Naive thymus-derived CD4-positive, alpha-beta T cell (primary cell): Measurements from ENCODE around the gene RGS6. TPM values are rescaled to one million over a fixed set of nuclear protein-coding genes. Genes with fewer than 3 reads are reported as not detected.

Experiments used
- ATAC-seq: fragments of 150-1000 bp; cut with Tn5 transposase; 2 replicates; pipeline ENCODE4 v1.10.0; 2021; ENCODE audit warnings: mild to moderate bottlenecking, moderate library complexity
- CTCF ChIA-PET: fragments of 350-600 bp; sonication (Branson Sonifier 250); formaldehyde crosslinking; loops from one replicate; lab custom pipeline; 2021; ENCODE audit warnings: antibody characterized with exemption; lab: Charles Lee
- POLR2A ChIA-PET: fragments of 350-600 bp; sonication (Branson Sonifier 250); formaldehyde crosslinking; loops from one replicate; lab custom pipeline; 2021; ENCODE audit warnings: antibody characterized with exemption, inconsistent platforms; lab: Charles Lee
- DNase-seq, 9 donors: peaks; one replicate each; pipeline versions ENCODE4 v3.0.0 to v3.0.0-alpha.2; 2020 to 2022; ENCODE audit warnings: mixed read lengths in 1 of 9
- H3K27ac ChIP-seq: one replicate; pipeline ENCODE4 v1.7.0; 2013; ENCODE audit warnings: mild to moderate bottlenecking, low read depth, low read length, moderate library complexity
- H3K27me3 ChIP-seq, 2 donors: one replicate each; pipeline ENCODE4 v1.7.0; 2013; ENCODE audit warnings: low read length in 2 of 2, mild to moderate bottlenecking in 2 of 2, moderate library complexity in 2 of 2; ENCODE audit not compliant: control insufficient read depth in 2 of 2, insufficient read depth in 2 of 2
- H3K36me3 ChIP-seq, 3 experiments: 1 replicate in 2 of 3; 2 replicates in 1 of 3; pipeline ENCODE4 v1.7.0; 2013; ENCODE audit warnings: low read length in 3 of 3, mild to moderate bottlenecking in 3 of 3, moderate library complexity in 1 of 3; ENCODE audit not compliant: insufficient read depth in 3 of 3, control insufficient read depth in 2 of 3
- H3K4me1 ChIP-seq, 2 donors: one replicate each; pipeline ENCODE4 v1.7.0; 2013; ENCODE audit warnings: low read length in 2 of 2, mild to moderate bottlenecking in 2 of 2, moderate library complexity in 1 of 2; ENCODE audit not compliant: control insufficient read depth in 2 of 2, insufficient read depth in 2 of 2
- H3K4me3 ChIP-seq: 2 replicates; pipeline ENCODE4 v1.7.0; 2013; ENCODE audit warnings: mild to moderate bottlenecking, low read length
- H3K9me3 ChIP-seq, 3 experiments: 1 replicate in 2 of 3; 2 replicates in 1 of 3; pipeline ENCODE4 v1.7.0; 2013; ENCODE audit warnings: low read length in 3 of 3; ENCODE audit not compliant: control insufficient read depth in 2 of 3
- H3K27ac Mint-ChIP-seq, 9 donors: one replicate each; pipeline ENCODE4 v1.8.0; 2020 to 2022; ENCODE audit warnings: mixed read lengths in 9 of 9, mild to moderate bottlenecking in 8 of 9, moderate library complexity in 5 of 9, inconsistent platforms in 2 of 9
- H3K27me3 Mint-ChIP-seq, 5 donors: one replicate each; pipeline ENCODE4 v1.8.0; 2021 to 2022; ENCODE audit warnings: mixed read lengths in 5 of 5, mild to moderate bottlenecking in 1 of 5
- H3K36me3 Mint-ChIP-seq, 5 donors: one replicate each; pipeline ENCODE4 v1.8.0; 2020 to 2022; ENCODE audit warnings: mixed read lengths in 5 of 5, mild to moderate bottlenecking in 3 of 5, inconsistent platforms in 1 of 5
- H3K4me1 Mint-ChIP-seq, 7 donors: one replicate each; pipeline ENCODE4 v1.8.0; 2020 to 2022; ENCODE audit warnings: mixed read lengths in 7 of 7, mild to moderate bottlenecking in 3 of 7, inconsistent platforms in 1 of 7
- H3K4me3 Mint-ChIP-seq, 10 donors: one replicate each; pipeline ENCODE4 v1.8.0; 2020 to 2022; ENCODE audit warnings: mild to moderate bottlenecking in 10 of 10, mixed read lengths in 10 of 10, moderate library complexity in 6 of 10, inconsistent platforms in 2 of 10
- H3K9me3 Mint-ChIP-seq, 11 donors: one replicate each; pipeline ENCODE4 v1.8.0; 2020 to 2022; ENCODE audit warnings: mixed read lengths in 11 of 11, mild to moderate bottlenecking in 4 of 11, inconsistent platforms in 1 of 11, moderate library complexity in 1 of 11
- intact Hi-C, 2 donors: fragments of 100-400 bp; cut with micrococcal nuclease; formaldehyde crosslinking; loops; one replicate each; pipeline ENCODE4 v1.15.1; 2023
- polyA plus RNA-seq, 2 donors: library from polyadenylated mRNA; unstranded; fragments of 300-500 nt; fragmentation: Illumina TruSeq; gene quantifications; one replicate each; pipeline ENCODE4 v1.2.3, GENCODE V29; 2021
- total RNA-seq, 6 experiments: library from RNA in 5 of 6; stranded (reverse) in 5 of 6; gene quantifications; 1 replicate in 5 of 6; 2 replicates in 1 of 6; pipeline ENCODE4 v1.2.3 and lab custom pipeline; 2021 to 2026

RGS6 gene
- total and polyA plus RNA-seq, 7 experiments from 2014 or later: 0.29 to 0.97 TPM; not detected in 5

DNA sequence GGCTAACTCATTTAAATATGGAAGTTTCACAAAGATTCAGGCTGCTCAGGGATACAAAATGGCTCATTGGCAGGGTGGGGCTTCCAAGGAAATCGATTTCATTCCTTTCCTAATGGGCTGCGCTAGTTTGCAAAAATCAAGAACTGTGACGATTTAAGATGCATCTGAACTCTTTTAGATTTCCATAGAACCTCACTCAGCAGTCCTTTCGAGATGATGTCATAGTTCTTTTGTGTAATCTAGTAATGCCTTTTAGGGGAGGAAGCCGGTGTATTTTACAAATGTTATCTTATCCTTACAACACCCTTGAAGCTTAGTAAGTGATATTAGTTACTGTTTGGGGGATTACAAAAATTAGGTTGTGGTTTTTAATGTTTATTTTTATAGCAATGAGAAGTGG lies 239.8 kb downstream of the RGS6 start:
- H3K36me3 Mint-ChIP-seq: no peaks in the 10 kb centered on the region
- DNase-seq: no peak
- H3K36me3 ChIP-seq: no peaks in the 10 kb centered on the region
- no peak for ATAC-seq
- peaks cover 7 to 39% (median 23%) of the 10 kb centered on the region in 5 donors for H3K27me3 Mint-ChIP-seq
- no peaks in the 10 kb centered on the region for H3K9me3 ChIP-seq
- no peak overlapping the region for H3K4me3 ChIP-seq
- H3K4me1 Mint-ChIP-seq: no peaks in the 10 kb centered on the region
- no peak overlapping the region for H3K4me3 Mint-ChIP-seq
- peaks cover 0 to 4% (median 0%) of the 10 kb centered on the region in 11 donors for H3K9me3 Mint-ChIP-seq
- no peaks in the 10 kb centered on the region for H3K4me1 ChIP-seq
- H3K27ac ChIP-seq: no peak overlapping the region
- ChIA-PET POLR2A (no interaction called here), CTCF (no interaction called here)
- no peaks in the 10 kb centered on the region for H3K27me3 ChIP-seq
- intact Hi-C loops: no loop called here
- no peak overlapping the region for H3K27ac Mint-ChIP-seq

GRCh38 chr14:72172597-72172996 lies 240.4 kb downstream of the RGS6 start:
- Mint-ChIP-seq H3K4me3 (no peak overlapping the region), H3K9me3 (peaks cover 0 to 4% (median 0%) of the 10 kb centered on the region in 11 donors), H3K27me3 (peaks cover 7 to 33% (median 24%) of the 10 kb centered on the region in 5 donors), H3K4me1 (no peaks in the 10 kb centered on the region), H3K36me3 (no peaks in the 10 kb centered on the region), H3K27ac (no peak overlapping the region)
- no peak overlapping the region for H3K27ac ChIP-seq
- H3K9me3 ChIP-seq: no peaks in the 10 kb centered on the region
- ChIA-PET CTCF (no interaction called here), POLR2A (no interaction called here)
- intact Hi-C loops: no loop called here
- H3K4me1 ChIP-seq: no peaks in the 10 kb centered on the region
- DNase-seq: no peak
- ATAC-seq: no peak
- no peak overlapping the region for H3K4me3 ChIP-seq
- H3K27me3 ChIP-seq: no peaks in the 10 kb centered on the region
- no peaks in the 10 kb centered on the region for H3K36me3 ChIP-seq

DNA sequence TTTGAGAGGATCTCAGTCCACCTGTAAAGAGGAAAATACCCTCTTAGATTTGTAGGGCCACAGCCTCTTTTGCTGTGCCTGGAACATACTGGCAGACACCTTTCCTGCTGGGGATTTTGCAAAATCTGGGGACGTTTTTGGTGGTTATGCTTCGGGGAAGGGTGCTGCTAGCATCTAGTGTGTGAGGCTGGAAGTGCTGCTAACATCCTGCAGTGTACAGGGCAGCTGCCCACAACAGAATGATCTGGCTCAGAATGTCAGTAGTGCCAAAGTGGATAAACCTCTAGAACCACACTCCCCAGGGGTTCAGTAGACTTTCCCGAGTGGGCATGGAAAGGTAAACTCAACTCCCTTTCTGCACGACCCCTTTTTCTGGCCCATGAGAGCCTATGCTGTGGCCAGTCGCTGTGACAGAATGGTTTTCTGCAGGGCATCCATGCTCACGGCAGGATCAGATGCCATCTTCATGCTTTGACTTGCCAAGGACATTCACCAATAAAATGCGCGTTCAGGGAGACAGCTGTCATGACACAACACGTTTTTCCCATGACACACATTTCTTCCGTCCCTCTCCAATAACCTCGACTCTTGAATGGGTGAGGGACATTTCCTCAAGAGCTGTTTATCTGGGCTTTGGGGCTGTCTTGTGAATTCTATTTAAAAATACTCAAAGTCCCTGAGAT lies 240.9 kb downstream of the RGS6 start:
- Mint-ChIP-seq H3K4me3 (no peak overlapping the region), H3K4me1 (no peaks in the 10 kb centered on the region), H3K27me3 (peaks cover 7 to 34% (median 23%) of the 10 kb centered on the region in 5 donors), H3K27ac (no peak overlapping the region), H3K9me3 (peaks cover 0 to 6% (median 0%) of the 10 kb centered on the region in 11 donors), H3K36me3 (peaks cover 0 to under 1% (median 0%) of the 10 kb centered on the region in 5 donors)
- H3K27me3 ChIP-seq: no peaks in the 10 kb centered on the region
- H3K36me3 ChIP-seq: no peaks in the 10 kb centered on the region
- H3K4me1 ChIP-seq: no peaks in the 10 kb centered on the region
- ATAC-seq (no peak), DNase-seq (no peak)
- intact Hi-C loops: no loop called here
- no peak overlapping the region for H3K4me3 ChIP-seq
- ChIA-PET POLR2A (no interaction called here), CTCF (no interaction called here)
- no peak overlapping the region for H3K27ac ChIP-seq
- no peaks in the 10 kb centered on the region for H3K9me3 ChIP-seq

DNA sequence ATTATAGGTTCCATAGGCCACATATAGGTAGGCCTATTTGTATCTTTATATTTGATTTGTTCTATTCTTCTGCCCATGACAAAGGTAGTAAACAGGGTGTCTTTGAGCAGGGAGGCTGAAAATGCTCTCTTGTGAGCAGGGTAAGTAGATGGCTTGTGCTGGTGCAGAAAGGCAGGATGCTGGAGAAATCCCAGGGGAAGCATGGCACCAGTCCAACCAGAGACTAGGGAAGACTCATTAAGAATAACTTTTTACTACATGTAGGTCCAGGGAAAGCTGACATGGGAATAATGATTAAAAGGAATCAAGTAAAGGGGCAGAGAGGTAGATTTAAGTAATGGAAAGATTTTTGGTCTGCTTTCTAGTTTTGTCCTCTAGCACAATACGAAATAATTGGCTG lies 245.0 kb downstream of the RGS6 start:
- Histone ChIP-seq H3K27me3 (no peaks in the 10 kb centered on the region), H3K4me3 (no peak overlapping the region), H3K4me1 (no peaks in the 10 kb centered on the region), H3K36me3 (no peaks in the 10 kb centered on the region), H3K9me3 (no peaks in the 10 kb centered on the region), H3K27ac (no peak overlapping the region)
- H3K9me3 Mint-ChIP-seq: peaks cover 0 to 22% (median 8%) of the 10 kb centered on the region in 11 donors
- no peak for ATAC-seq
- H3K4me1 Mint-ChIP-seq: no peaks in the 10 kb centered on the region
- intact Hi-C loops: no loop called here
- no peak for DNase-seq
- H3K27me3 Mint-ChIP-seq: peaks cover 0 to 41% (median 24%) of the 10 kb centered on the region in 5 donors
- peaks cover 0 to 4% (median 0%) of the 10 kb centered on the region in 5 donors for H3K36me3 Mint-ChIP-seq
- ChIA-PET CTCF (no interaction called here), POLR2A (no interaction called here)
- H3K27ac Mint-ChIP-seq: no peak overlapping the region
- no peak overlapping the region for H3K4me3 Mint-ChIP-seq

GRCh38 chr14:72178517-72178916 lies 246.3 kb downstream of the RGS6 start:
- Histone ChIP-seq H3K4me1 (no peaks in the 10 kb centered on the region), H3K27me3 (no peaks in the 10 kb centered on the region), H3K27ac (no peak overlapping the region), H3K9me3 (no peaks in the 10 kb centered on the region), H3K36me3 (no peaks in the 10 kb centered on the region), H3K4me3 (no peak overlapping the region)
- Mint-ChIP-seq H3K27me3 (peaks cover 0 to 41% (median 24%) of the 10 kb centered on the region in 5 donors), H3K4me3 (no peak overlapping the region), H3K36me3 (peaks cover 0 to 4% (median 0%) of the 10 kb centered on the region in 5 donors), H3K9me3 (peaks cover 0 to 22% (median 8%) of the 10 kb centered on the region in 11 donors), H3K4me1 (peaks cover 0 to 10% (median 3%) of the 10 kb centered on the region in 7 donors), H3K27ac (no peak overlapping the region)
- intact Hi-C loops: no loop called here
- ATAC-seq (no peak), DNase-seq (no peak)
- ChIA-PET CTCF (no interaction called here), POLR2A (no interaction called here)

- Mint-ChIP-seq H3K9me3 (peaks cover 0 to 22% (median 8%) of the 10 kb centered on the region in 11 donors), H3K4me1 (peaks cover 0 to 10% (median 3%) of the 10 kb centered on the region in 7 donors), H3K4me3 (no peak overlapping the region), H3K27me3 (peaks cover 2 to 23% (median 10%) of the 10 kb centered on the region in 5 donors), H3K36me3 (peaks cover 0 to 4% (median 0%) of the 10 kb centered on the region in 5 donors), H3K27ac (no peak overlapping the region)
- Histone ChIP-seq H3K27me3 (no peaks in the 10 kb centered on the region), H3K4me3 (no peak overlapping the region), H3K4me1 (no peaks in the 10 kb centered on the region), H3K9me3 (no peaks in the 10 kb centered on the region), H3K36me3 (no peaks in the 10 kb centered on the region), H3K27ac (no peak overlapping the region)
- ATAC-seq (no peak), DNase-seq (no peak)
- ChIA-PET CTCF (no interaction called here), POLR2A (no interaction called here)
- intact Hi-C loops: no loop called here
Measured at GRCh38 chr14:72182708-72183432, 250.6 kb downstream of the RGS6 start.
